ENCODE data around the gene YIPF7. TPM values are rescaled to one million over a fixed set of nuclear protein-coding genes. Genes with fewer than 3 reads are reported as not detected.

YIPF7 gene
- total RNA-seq: not detected in 2 replicates

DNA sequence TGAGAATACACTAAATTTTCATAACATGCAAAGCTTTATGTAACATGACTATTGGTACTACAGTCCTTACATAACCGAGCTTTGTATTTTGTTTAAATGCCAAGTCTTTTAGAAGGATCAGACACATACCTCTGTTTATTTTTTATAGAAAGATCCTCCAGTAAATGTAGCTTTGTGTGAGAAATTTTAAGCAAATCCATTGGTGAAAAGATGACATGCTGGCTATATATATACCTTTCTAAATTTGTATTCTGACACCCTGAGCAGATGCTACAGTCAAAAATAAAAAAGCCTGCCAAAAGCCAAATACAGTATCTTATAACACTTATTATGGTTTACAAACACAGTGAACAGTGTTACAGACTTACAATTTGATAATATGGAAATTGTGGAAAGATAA, at the start of gene YIPF7:
Gene YIPF7, minus strand, starts transcription at position 201 of the 400 bp plus-strand sequence. CDS start 1,525 bp downstream, outside the sequence.

DNA sequence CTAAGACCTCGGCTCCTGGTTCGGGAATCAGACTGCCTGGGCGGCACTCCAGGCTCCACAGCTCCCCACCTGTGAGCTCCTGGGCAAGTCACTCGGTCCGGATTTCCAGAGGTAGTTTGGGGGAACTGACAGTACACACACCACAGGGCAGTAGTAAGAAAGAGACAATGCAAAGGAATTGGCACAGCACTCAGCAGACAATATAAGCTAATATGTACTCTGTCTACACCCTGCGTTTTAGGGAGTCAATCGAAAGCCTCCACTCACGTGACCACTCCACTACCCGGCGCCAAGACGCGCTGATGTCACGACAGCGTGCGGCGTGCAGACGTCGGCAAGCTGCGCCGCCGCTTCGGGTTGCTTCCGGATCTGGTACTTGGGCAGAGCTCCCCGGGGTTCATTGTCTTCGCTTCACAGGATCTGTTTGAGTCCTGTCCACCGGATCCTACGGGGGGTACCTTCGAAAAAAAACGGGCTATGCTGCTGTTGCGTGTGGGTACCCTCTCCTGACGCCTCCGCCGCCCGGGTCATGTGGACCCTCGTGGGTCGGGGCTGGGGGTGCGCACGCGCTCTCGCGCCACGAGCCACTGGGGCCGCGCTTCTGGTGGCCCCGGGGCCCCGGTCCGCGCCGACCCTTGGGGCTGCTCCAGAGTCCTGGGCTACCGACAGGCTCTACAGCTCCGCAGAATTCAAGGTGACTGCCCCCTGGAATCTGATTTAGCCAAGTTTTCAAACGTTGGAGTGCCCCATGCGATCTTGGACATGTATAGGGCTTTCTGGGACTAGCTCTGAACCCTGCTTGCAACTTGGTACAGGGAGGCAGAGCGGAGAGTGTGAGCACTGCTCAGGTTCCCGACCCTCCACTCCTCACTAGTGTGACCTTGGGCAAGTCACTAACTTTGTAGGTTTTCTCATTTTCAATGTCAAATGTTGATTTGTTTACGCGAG, 26.9 kb upstream of the YIPF7 start, which contains the start of gene GUF1:
Gene GUF1, plus strand, starts transcription at position 327 of the 948 bp plus-strand sequence. Its CDS starts 203 bp downstream, at position 530.

Other genes with a start within 250 kb of the YIPF7 start
- gene KCTD8, start 202.8 kb downstream of the YIPF7 start, total RNA-seq: 0.77 and 3.1 TPM in 2 replicates
- gene GUF1, start 26.8 kb upstream of the YIPF7 start, total RNA-seq: 14.7 and 18.4 TPM in 2 replicates
- gene GNPDA2, start 74.9 kb upstream of the YIPF7 start, total RNA-seq: 17.6 and 26.5 TPM in 2 replicates